ENCODE data around the gene CNTN2. TPM values are rescaled to one million over a fixed set of nuclear protein-coding genes. Genes with fewer than 3 reads are reported as not detected.

CNTN2 gene
- polyA plus RNA-seq, 10 donors, result 0.57 to 2.1 (median 1.2) TPM

DNA sequence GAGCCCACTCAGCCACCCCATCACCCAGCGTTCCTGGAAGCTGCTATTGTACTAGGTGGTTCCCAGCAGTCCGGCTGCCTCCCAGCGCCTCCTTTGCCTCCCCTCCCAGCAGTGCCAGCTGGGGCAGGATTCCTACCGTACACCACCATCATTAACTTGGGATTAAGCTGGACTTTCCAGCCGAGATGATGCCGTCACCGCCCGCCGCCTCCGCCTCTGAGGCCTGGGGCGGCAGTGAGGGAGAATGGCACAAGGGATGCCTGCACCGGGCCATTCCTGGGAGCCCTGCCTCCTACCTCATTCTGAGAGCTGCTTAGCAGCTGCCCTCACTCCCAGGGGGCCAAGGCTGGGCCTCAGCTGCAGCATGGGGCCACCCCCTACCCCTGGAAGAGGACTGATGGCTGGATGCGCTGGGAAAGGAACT, 13.2 kb downstream of the CNTN2 start:
- no peak for DNase-seq

DNA sequence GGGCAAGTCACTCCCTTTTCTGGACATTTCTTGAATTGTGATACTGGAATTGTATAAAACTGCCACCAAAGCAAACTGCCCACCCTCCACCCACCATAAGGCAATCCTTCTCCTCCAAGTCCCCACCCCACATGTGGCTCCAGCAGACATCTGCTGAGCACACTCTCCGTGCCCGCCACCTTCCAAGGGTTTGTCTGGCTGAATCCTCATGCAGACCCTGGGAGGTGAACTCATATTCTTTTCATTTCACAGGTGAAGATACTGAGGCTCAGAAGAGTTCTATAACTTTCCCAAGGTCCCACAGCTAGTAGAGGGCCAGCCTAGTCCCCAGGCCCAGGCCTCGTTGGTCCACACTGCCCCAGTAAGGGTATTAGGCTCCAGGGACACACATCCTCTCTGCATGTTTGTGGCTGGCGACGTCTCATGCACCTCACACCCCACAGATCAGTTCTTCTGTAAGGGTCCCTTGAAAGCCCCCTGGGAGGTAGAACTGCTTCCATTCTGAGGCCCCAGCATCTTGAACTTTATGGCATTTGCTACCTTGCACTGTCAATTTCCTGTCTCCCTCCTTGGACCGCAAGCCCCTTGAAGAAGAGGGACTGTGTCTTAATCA, 14.1 kb downstream of the CNTN2 start:
- DNase-seq, result no peak

DNA sequence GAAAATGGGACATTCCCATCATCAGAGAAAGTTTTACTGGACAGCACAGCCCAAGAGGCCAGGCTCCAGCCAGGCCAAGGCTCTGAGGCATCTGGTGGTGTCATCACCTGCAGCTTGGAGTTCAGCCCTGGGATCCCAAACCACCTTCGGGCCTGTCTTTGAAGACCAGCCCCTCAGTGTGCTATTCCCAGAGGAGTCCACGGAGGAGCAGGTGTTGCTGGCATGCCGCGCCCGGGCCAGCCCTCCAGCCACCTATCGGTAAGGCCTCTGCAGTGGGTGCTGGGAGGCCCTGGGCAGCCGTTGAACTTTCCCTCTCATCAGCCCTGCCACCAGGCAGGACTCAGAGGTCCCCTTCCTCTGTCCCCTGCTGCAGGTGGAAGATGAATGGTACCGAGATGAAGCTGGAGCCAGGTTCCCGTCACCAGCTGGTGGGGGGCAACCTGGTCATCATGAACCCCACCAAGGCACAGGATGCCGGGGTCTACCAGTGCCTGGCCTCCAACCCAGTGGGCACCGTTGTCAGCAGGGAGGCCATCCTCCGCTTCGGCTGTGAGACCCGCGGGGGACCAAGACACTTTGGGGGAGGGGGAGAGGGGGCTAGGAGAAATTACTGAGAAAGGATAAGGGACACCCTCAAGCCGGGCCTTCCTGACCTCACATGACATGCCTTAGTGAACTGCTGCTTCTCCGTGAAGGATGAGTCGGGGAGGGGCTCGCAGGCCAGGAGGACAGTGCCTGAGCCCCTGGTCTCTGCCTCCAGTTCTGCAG, 15.0 kb downstream of the CNTN2 start:
- DNase-seq, result no peak

DNA sequence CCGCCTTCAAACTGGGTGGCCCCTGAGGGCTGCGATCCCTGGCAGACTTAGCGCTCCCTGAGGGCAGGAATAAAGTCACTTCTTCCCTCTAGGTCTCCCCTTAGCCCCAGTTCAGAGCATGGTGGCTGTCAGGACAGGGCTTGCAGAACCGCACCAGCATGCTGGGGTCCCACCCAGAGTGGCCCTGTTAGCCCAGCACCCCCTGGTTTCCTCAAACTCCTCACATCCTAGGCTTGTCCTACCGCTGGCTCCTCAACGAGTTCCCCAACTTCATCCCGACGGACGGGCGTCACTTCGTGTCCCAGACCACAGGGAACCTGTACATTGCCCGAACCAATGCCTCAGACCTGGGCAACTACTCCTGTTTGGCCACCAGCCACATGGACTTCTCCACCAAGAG, 15.8 kb downstream of the CNTN2 start:
- DNase-seq, result no peak

DNA sequence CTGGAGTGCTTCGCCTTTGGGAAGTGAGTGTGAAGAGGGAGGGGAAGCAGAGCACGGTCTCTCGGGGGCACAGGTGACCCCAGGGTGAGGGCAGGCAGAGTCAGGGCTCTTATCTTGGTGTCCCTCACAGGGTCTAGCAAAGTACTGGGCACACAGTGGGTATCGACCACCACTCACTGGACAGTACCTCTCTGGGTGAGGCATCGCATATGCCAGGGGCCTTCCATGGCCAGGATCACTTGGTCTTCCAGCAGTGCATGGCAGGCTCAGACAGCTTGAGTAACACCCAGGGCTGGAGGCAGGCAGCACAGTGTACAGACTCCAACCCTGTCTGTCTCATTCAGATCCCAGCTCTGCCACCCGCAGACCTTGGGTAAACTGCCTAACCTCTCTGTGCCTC, 16.6 kb downstream of the CNTN2 start:
- DNase-seq, result no peak

DNA sequence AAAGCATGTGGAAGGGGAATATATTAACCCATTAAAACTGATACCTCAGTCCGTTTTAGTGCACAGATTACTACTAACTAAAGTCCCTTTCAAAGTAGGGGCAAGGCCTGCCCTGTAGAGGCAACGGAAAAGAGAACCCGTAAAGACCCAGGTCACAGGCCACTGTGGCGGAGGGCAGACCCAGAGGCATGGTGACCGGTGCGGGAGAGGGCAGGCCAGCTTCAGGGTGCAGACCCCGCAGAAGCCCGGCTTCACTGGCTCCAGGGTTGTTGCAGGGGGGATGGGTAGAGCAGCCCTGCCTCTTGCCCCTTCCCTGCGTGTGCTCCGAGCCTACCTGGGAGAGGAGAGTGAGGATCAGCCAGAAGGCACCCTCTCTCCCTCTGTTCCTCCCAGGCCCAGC, 17.7 kb downstream of the CNTN2 start:
- no peak for DNase-seq

DNA sequence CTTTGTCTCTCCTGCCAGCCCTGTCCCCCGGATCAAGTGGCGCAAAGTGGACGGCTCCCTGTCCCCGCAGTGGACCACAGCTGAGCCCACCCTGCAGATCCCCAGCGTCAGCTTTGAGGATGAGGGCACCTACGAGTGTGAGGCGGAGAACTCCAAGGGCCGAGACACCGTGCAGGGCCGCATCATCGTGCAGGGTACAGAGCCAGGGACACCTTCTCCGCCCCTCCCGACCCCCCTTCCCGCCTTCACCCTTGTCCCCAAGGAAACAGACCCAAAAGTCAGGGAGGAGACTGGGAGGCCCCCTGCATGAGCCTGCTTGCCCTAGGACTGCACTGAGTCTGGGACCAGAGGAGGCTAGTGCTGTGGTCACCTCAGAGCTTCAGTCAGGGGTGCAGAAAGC, 18.2 kb downstream of the CNTN2 start:
- DNase-seq, result no peak

DNA sequence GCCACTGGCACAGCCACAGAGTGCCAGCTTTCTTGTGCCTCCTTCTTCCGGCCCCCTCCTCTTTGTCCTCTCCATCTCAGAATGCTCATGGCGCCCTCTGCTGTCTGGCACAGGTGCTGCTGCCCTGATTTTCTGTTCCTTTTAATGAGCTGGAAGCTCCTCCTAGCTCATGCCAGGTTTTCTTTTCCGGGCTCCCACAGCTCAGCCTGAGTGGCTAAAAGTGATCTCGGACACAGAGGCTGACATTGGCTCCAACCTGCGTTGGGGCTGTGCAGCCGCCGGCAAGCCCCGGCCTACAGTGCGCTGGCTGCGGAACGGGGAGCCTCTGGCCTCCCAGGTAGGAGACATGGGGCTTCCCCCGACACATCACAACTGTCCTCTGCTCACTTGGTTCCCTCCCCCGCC, 18.7 kb downstream of the CNTN2 start:
- DNase-seq, result peak; percentile 53 to 86 (median 83)

DNA sequence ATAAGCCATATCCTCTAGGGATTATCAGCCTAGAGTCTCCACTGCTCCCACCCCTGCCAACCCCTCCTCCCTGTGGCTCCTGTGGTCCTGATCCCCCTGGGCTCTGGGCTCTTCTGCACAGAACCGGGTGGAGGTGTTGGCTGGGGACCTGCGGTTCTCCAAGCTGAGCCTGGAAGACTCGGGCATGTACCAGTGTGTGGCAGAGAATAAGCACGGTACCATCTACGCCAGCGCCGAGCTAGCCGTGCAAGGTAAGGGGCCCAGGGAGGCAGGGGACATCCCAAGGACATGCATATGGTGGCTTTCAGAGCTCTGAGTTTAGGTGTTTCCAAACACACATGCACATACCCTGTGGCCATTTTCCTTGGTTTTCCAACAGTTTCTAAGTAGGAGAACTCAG, 19.3 kb downstream of the CNTN2 start:
- no peak for DNase-seq

DNA sequence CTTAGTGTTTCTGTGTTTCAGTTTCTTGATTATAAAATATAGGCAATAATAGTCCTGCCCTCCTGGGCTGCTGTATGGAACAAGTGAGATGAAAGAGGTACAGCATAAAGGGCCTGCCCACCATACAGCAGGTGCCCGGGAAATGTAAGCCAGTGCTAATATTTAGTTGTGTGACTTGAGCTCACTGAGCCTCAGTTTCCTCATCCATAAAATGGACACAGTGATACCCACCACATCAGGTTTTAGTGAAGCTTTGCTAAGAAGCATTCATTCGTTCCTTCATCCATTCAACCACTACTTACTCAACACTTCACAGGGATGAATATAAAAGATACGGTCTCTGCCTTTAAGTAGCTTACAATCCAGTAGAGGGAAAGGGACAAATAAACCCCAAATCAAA, 19.9 kb downstream of the CNTN2 start:
- no peak for DNase-seq

DNA sequence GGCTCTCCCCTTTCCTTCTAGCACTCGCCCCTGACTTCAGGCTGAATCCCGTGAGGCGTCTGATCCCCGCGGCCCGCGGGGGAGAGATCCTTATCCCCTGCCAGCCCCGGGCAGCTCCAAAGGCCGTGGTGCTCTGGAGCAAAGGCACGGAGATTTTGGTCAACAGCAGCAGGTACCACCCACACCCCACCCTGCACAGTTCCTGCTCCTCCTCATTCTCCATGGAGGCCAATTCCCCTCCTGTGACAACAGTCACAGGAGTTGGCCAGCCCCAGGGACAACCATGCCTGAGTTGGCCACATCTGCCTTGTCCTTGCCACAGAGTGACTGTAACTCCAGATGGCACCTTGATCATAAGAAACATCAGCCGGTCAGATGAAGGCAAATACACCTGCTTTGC, 21.3 kb downstream of the CNTN2 start:
- no peak for DNase-seq

DNA sequence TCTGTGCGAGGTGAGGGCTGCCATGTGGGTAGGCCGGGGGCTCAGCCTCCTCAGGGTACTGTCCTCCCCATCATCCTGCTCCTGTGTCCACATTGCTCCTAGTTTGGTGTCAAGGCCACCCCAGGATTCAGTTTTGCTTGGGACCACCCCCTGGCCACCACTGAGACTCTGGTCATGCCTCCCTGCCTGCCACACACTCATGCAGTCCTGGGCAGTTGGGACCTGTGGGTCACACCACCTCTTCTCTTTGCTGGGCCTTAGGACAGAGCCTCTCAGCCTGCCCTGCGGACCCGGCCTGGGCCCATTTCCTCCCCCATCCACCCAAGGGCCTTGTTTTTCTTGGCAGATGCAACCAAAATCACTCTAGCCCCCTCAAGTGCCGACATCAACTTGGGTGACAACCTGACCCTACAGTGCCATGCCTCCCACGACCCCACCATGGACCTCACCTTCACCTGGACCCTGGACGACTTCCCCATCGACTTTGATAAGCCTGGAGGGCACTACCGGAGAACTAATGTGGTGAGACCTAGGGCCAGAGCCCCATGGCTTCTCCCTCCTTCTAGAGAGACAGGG, 21.8 kb downstream of the CNTN2 start:
- no peak for DNase-seq

DNA sequence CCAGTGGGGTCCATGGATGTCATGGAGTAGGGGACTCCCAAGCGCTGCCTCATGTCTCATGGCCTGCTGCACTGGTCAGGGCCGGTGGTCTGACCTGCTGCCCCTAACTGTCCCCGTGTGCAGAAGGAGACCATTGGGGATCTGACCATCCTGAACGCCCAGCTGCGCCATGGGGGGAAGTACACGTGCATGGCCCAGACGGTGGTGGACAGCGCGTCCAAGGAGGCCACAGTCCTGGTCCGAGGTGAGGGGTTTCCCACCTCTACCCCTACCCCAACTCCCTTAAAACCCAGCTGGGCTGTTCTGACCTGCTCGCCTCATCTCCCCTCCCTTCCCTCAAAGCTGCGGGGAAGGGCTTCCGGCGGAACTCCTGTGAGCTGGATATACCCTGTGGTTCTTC, 22.7 kb downstream of the CNTN2 start:
- DNase-seq, result no peak

DNA sequence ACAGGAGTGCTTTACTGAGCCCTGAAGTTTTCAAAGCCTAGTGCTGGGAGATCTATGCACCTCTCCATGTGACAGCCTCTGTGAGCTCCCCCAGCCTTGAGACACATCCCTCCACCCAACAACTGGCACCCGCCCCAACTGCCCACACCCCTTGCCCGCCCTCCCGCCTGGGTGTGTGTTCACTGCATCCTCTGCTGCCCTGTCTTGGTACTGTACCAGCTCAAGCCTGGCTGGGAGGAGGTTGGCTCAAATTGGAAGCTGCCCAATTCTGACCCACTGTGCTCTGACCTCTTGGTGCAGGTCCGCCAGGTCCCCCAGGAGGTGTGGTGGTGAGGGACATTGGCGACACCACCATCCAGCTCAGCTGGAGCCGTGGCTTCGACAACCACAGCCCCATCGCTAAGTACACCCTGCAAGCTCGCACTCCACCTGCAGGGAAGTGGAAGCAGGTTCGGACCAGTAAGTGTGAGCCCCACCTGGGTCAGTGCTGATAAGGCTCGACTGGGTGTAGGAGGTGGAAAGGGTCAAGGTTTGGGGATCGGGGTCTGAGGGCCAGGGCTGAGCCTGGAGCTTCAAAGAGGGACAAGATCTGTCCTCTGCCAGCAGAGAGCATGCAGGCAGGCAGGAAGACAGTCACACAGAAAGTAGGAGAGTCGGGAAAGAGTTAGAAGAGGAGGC, 23.3 kb downstream of the CNTN2 start:
- DNase-seq, result no peak

DNA sequence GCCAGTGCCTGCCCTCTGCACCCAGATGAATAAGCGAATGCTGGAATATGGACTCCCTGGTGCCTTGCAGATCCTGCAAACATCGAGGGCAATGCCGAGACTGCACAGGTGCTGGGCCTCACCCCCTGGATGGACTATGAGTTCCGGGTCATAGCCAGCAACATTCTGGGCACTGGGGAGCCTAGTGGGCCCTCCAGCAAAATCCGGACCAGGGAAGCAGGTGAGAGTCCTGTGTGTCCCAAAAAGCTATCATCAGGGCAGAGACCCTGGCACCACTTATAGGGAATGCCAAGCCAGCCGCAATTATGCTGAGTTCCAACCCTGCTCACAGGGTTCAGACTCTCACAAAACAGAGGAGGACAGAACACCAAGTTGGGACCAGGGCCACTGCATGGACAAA, 24.0 kb downstream of the CNTN2 start:
- no peak for DNase-seq

DNA sequence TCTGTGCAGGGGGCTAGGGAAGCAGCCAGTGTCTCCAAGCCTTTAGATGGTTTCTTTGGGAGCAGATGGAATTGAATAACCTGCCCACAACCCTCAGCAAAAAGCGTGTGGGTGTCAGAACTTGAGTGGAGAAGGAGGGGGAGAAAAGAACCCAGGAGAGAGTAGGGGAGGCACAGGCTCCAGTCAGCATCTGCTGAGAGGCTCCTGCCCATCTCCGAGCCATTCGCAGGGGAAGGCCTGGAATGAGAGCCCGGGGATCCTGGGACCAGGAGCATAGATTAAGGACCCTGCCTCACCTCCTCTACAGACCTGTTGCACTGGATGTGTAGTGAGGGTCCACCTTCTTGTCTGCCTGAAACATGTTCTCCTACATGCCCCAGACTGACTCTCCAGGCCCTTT, 25.0 kb downstream of the CNTN2 start:
- DNase-seq, result no peak

DNA sequence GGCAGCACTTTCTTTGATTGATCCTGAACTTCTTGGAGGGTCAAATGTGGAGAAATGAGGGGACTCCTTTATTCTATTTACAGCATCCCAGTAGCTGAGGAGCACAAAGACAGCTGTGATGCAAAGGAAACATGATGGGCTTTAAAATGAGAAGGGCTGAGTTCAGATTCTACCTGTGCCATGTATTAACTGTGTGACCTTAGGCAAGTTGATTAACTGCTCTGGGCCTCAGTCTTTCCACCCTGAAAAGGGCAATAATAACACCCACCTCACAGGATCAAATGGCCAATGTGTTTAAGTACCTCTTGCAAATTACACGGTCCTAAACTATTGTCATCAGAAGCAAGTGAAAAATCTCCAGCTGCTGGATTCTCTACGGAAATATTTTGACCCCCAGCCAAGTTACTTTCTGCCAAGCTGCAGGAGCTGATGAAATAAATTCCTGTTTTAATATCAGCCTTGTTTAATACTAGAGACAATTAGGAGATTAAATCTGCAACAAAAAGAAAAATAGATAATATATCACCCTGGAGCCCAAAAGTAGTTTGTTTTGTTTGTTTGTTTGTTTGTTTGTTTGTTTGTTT, 25.5 kb downstream of the CNTN2 start:
- DNase-seq, result peak in 2 of 3 donors; percentile 28 to 47

DNA sequence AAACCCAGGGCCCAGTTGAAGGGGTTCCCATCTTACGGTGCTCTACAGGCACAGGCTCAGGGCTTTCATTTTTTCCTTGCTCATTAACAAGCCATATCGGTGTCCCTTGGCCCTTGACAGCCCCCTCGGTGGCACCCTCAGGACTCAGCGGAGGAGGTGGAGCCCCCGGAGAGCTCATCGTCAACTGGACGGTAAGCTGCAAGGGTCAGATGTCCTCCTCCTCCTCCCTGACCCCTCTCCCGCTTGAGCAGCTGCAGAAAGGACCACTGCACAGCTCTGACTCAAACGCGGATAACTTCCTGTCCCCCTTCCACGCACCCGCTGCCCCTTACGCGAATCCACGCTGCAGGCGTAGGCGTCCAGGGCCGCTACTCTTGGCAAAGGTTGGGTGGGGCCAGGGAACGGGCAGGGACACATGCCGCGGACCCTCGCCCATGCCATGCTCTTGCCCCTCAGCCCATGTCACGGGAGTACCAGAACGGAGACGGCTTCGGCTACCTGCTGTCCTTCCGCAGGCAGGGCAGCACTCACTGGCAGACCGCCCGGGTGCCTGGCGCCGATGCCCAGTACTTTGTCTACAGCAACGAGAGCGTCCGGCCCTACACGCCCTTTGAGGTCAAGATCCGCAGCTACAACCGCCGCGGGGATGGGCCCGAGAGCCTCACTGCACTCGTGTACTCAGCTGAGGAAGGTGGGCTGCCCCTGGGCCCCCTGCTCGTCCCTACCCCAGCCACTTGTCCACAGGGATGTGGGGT, 26.5 kb downstream of the CNTN2 start:
- no peak for DNase-seq

DNA sequence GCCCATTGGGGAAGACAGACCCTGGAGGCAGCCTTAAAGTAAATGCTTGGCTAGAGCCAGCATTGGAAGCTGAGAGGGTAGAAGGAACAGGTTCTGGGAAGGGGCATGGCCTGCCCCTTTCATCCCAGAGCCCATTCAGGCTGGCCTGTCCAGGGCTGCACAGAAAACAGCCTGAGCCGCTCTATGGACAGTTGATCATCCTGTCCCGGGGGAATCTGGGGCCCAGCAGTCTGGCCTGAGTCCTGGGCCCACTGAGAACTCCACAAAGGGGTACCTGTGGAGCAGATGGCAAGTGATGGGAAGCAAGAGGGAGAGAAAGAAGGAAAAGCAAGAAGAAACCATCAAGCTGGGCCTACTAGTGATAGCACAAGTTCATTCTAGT, 28.0 kb downstream of the CNTN2 start:
- DNase-seq, result no peak

DNA sequence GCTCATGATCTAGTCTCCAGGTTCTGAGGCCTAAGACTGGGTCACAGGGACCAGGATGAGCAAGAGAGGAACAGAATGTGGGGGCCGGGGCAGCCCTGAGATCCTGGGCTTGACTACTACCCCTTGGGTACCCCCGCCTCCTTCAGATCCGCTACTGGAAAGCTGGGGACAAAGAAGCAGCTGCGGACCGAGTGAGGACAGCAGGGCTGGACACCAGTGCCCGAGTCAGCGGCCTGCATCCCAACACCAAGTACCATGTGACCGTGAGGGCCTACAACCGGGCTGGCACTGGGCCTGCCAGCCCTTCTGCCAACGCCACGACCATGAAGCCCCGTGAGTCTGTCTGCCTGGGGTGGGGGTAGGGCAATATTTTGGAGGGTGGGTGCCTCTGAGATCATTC, 28.8 kb downstream of the CNTN2 start:
- no peak for DNase-seq

DNA sequence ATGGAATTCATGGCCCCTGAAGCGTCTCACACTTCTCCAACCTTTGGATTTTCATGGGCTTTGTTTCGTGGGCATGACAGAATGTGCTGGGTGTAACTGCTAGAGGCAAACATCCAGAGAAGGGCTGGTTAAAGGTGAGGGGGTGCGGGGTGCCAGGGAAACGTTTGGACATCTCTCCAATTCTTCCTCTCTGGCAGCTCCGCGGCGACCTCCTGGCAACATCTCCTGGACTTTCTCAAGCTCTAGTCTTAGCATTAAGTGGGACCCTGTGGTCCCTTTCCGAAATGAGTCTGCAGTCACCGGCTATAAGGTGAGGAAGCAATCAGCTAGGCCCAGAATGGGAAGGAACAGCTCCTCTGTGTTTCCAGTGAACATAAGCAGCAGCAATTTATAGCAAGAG, 29.3 kb downstream of the CNTN2 start:
- no peak for DNase-seq

DNA sequence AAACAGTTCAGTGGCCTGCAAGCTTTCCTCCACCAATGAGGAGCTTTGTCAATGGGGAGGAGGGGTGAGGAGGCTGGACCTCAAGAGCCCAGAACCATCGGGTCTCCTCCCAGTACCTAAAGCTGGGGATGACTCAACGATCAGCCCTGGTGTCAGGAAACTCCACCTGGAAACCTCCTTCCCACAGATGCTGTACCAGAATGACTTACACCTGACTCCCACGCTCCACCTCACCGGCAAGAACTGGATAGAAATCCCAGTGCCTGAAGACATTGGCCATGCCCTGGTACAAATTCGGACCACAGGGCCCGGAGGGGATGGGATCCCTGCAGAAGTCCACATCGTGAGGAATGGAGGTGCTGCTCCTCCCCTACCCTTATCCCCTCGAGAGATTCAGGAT, 29.9 kb downstream of the CNTN2 start:
- DNase-seq, result no peak
